ENCODE data around the gene HS3ST6. TPM values are rescaled to one million over a fixed set of nuclear protein-coding genes. Genes with fewer than 3 reads are reported as not detected.

HS3ST6 gene
- polyA plus RNA-seq, 1 of the 3 experiments (the other 2 are of a cell fraction), result 0.03 TPM

DNA sequence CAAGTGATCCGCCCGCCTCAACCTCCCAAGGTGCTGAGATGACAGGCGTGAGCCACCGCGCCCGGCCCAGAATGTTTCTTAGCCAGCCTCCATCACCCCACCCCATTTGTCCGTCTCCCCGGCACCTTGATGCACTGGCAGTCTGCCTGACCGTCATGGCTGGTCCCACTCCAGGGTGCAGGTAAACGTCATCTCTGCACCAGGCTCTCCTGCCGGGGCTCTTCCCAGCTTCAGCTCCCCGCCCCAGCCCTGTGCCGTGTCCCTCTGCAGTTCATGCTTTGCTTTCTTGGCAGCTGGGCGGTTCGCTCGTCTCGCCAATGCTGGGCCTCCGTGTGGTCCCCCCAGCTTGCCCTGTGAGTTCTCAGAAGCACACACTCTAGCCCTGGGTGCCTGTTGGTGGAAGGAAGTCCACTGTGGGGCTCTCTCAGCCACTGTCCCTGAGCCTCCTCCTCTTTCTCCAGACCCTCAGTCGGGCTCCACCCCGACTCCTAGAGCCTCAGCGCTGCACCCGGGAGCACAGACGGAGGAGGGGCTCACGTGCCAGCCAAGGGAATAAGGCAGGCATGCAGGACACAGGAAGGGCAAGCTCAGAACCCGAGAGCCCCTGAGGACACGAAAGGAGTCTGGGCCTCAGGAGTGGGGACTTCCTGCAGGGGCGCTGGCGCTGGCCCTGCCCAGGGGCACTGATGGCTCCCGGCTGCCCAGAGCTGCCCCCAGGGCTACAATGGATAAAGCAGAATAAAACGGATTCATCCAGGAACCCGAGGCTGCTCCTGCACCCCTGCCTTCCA is 12.0 kb downstream of the HS3ST6 start:
- Histone ChIP-seq H3K79me2 (ENCODE audit: insufficient read depth) (no peaks in the 10 kb centered on the region), H3K36me3 (replicated peaks in 1 of 2; ENCODE audit: control insufficient read depth in 1 of 2, insufficient read depth in 2 of 2, low read length in 1 of 2) (no peaks in the 10 kb centered on the region), H3K9me3 (no peaks in the 10 kb centered on the region), H3K27ac (ENCODE audit: low read depth in 2 of 2, low read length in 1 of 2) (no peak overlapping the region), H3K4me3 (ENCODE audit: low read depth in 2 of 2, low read length in 1 of 2) (no peak overlapping the region), H3K27me3 (ENCODE audit: insufficient read depth) (no peaks in the 10 kb centered on the region), H3K9me2 (no peaks in the 10 kb centered on the region), H4K20me1 (ENCODE audit: insufficient read depth) (no peaks in the 10 kb centered on the region), H3K4me1 (ENCODE audit: control insufficient read depth in 1 of 2, insufficient read depth in 2 of 2, low read depth in 1 of 2, low read length in 1 of 2) (peaks cover 0 to 22% of the 10 kb centered on the region in 2 experiments; a peak in 1 of 4 replicates), H3K4me2 (no peak overlapping the region), H2AFZ (ENCODE audit: low read depth) (no peak overlapping the region), H3K9ac (no peak overlapping the region), H3F3A (replicated peaks; ENCODE audit: insufficient read depth) (no peaks in the 10 kb centered on the region)
- peak; percentile 49 for DNase-seq
- CTCF ChIA-PET, result interaction anchor here (1.0 to 1.4 kb wide), 3 partner anchors 23 to 42 kb away, joined by 3 to 5 read pairs (median 3); no protein-coding TSS in a partner anchor
- TF ChIP-seq, protein P1, sequence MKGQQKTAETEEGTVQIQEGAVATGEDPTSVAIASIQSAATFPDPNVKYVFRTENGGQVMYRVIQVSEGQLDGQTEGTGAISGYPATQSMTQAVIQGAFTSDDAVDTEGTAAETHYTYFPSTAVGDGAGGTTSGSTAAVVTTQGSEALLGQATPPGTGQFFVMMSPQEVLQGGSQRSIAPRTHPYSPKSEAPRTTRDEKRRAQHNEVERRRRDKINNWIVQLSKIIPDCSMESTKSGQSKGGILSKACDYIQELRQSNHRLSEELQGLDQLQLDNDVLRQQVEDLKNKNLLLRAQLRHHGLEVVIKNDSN (IDR thresholded peaks at IDR 0.05; ENCODE audit: borderline replicate concordance, low read depth), result no peak
- TF ChIP-seq YY1 (IDR thresholded peaks at IDR 0.05; ENCODE audit: low read depth) (no peak), NRF1 (IDR thresholded peaks at IDR 0.05; ENCODE audit: low read depth, low read length) (no peak), MXI1 (IDR thresholded peaks at IDR 0.05; ENCODE audit: low read depth, low read length) (no peak), RCOR1 (IDR thresholded peaks at IDR 0.05; ENCODE audit: low read length) (no peak), SMC3 (IDR thresholded peaks at IDR 0.05; ENCODE audit: low read depth, low read length) (no peak), MEF2A (IDR thresholded peaks at IDR 0.05; ENCODE audit: borderline replicate concordance, low read depth) (no peak), ELF1 (IDR thresholded peaks at IDR 0.05) (no peak), FOSL2 (IDR thresholded peaks at IDR 0.05; ENCODE audit: borderline replicate concordance, low read depth) (no peak), GABPA (IDR thresholded peaks at IDR 0.05; ENCODE audit: low read depth) (no peak), GATA2 (CRISPR knock-in tag; IDR thresholded peaks at IDR 0.05) (no peak), FOXJ3 (CRISPR knock-in tag; IDR thresholded peaks at IDR 0.05) (no peak), RFX5 (IDR thresholded peaks at IDR 0.05; ENCODE audit: low read length) (no peak)
- 78% methylated on average over 30 of the region's 31 CpGs for WGBS (ENCODE audit: low lambda C conversion rate)
- POLR2A ChIA-PET, result no interaction called here

DNA sequence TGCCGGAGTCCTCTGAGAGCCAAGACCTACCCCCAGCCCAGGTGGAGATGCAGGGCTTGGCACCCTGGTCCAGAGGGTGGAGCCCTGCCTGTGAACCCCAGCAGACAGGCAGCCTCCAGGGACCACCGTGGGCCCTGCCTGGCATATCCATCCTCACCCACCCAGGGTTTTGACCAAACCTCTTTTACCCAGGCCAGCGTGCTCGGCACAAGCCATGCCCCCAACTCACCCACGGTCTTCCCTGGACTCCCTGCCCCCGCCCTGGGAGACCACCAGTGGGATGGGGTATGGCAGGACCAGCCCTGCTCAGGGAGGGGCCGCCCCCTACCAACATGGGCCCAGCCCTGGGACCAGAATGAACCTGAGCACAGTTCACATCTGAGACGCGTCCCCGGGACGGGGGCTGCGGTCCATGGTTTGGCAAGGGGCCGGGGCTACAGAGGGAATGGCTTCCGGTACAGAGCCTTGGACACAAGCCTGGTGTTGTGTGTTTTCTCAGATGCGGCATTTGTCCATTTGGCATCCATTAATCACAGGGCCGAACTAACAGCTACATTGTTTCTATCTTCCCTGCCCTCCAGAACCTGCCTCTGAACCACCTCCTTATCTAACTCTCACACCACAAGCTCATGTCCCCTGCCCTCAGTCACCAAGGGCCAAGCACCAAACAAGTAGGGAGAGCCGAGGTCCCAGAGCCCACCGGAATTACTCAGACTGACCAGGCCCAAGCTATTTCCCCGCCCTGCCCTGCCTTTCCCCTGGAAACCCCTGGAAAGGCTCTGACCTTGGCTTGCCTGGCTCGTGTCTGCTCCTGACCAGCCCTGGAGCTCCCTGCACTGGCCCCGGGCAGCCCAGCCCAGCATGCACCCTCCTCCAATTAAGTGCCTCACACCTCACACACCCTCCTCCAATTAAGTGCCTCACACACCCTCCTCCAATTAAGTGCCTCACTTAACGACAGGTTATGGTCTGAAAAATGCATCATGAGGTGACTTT is 14.1 kb downstream of the HS3ST6 start:
- Histone ChIP-seq H3K4me1 (ENCODE audit: control insufficient read depth in 1 of 2, insufficient read depth in 2 of 2, low read depth in 1 of 2, low read length in 1 of 2) (peaks cover 0 to 12% of the 10 kb centered on the region in 2 experiments; a peak in 1 of 4 replicates), H3K27me3 (ENCODE audit: insufficient read depth) (peaks cover 5% of the 10 kb centered on the region; the same call in 1 of the 2 replicates), H3K9me2 (no peaks in the 10 kb centered on the region), H3K9me3 (no peaks in the 10 kb centered on the region), H3K4me2 (no peak overlapping the region), H4K20me1 (ENCODE audit: insufficient read depth) (no peaks in the 10 kb centered on the region), H3K4me3 (ENCODE audit: low read depth in 2 of 2, low read length in 1 of 2) (no peak overlapping the region), H3K79me2 (ENCODE audit: insufficient read depth) (no peaks in the 10 kb centered on the region), H3F3A (replicated peaks; ENCODE audit: insufficient read depth) (no peaks in the 10 kb centered on the region), H2AFZ (ENCODE audit: low read depth) (no peak overlapping the region), H3K36me3 (replicated peaks in 1 of 2; ENCODE audit: control insufficient read depth in 1 of 2, insufficient read depth in 2 of 2, low read length in 1 of 2) (no peaks in the 10 kb centered on the region), H3K9ac (no peak overlapping the region), H3K27ac (ENCODE audit: low read depth in 2 of 2, low read length in 1 of 2) (no peak overlapping the region)
- 62% methylated on average over 15 of the region's 22 CpGs for WGBS (ENCODE audit: low lambda C conversion rate)
- ChIA-PET CTCF (interaction anchor here (1.0 to 3.2 kb wide), 2 partner anchors 25 to 38 kb away, joined by 3 to 10 read pairs; no protein-coding TSS in a partner anchor), POLR2A (interaction anchor here (0.6 to 0.8 kb wide), 2 partner anchors 61 to 112 kb away, joined by 3 to 4 read pairs; partner anchors contain the start of gene RPS2)
- TF ChIP-seq, protein P2, sequence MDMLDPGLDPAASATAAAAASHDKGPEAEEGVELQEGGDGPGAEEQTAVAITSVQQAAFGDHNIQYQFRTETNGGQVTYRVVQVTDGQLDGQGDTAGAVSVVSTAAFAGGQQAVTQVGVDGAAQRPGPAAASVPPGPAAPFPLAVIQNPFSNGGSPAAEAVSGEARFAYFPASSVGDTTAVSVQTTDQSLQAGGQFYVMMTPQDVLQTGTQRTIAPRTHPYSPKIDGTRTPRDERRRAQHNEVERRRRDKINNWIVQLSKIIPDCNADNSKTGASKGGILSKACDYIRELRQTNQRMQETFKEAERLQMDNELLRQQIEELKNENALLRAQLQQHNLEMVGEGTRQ (IDR thresholded peaks at IDR 0.05; ENCODE audit: borderline replicate concordance, low read depth, low read length), result no peak
- no peak for TF ChIP-seq GABPA (IDR thresholded peaks at IDR 0.05; ENCODE audit: low read depth)
- TF ChIP-seq, protein P3, sequence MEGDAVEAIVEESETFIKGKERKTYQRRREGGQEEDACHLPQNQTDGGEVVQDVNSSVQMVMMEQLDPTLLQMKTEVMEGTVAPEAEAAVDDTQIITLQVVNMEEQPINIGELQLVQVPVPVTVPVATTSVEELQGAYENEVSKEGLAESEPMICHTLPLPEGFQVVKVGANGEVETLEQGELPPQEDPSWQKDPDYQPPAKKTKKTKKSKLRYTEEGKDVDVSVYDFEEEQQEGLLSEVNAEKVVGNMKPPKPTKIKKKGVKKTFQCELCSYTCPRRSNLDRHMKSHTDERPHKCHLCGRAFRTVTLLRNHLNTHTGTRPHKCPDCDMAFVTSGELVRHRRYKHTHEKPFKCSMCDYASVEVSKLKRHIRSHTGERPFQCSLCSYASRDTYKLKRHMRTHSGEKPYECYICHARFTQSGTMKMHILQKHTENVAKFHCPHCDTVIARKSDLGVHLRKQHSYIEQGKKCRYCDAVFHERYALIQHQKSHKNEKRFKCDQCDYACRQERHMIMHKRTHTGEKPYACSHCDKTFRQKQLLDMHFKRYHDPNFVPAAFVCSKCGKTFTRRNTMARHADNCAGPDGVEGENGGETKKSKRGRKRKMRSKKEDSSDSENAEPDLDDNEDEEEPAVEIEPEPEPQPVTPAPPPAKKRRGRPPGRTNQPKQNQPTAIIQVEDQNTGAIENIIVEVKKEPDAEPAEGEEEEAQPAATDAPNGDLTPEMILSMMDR (IDR thresholded peaks at IDR 0.05), result no peak
- no peak for TF ChIP-seq RFX5 (IDR thresholded peaks at IDR 0.05; ENCODE audit: low read length)
- TF ChIP-seq, protein P1 (IDR thresholded peaks at IDR 0.05; ENCODE audit: borderline replicate concordance, low read depth), result no peak
- DNase-seq, result peak; percentile 37

Measured in SK-N-SH (cell line).